T-cell (primary cell): ENCODE data around the gene RGL1. TPM values are rescaled to one million over a fixed set of nuclear protein-coding genes. Genes with fewer than 3 reads are reported as not detected.

Experiments used
- ATAC-seq, 4 experiments: fragments of 200-7000 bp in 3 of 4; fragments of 150-1000 bp in 1 of 4; cut with Tn5 transposase; replicated peaks in 1 of 4; 1 replicate in 3 of 4; 2 replicates in 1 of 4; pipeline ENCODE4 v1.10.0; 2021; ENCODE audit warnings: moderate library complexity in 3 of 4, mild to moderate bottlenecking in 2 of 4, moderate number of reproducible peaks in 1 of 4
- CTCF ChIA-PET, 2 donors: fragments of 300-600 bp; sonication (Branson Sonifier 250); formaldehyde crosslinking; loops; one replicate each; lab custom pipeline; 2022; ENCODE audit warnings: antibody characterized with exemption in 2 of 2; lab: Charles Lee
- POLR2A ChIA-PET, 2 donors: fragments of 300-600 bp; sonication (Branson Sonifier 250); formaldehyde crosslinking; loops; one replicate each; lab custom pipeline; 2022; ENCODE audit warnings: antibody characterized with exemption in 2 of 2; lab: Charles Lee
- DNase-seq, 35 experiments: peaks; one replicate each; pipeline versions ENCODE4 v3.0.0 to v3.0.0-alpha.2; 2013 to 2023
- H3K27ac ChIP-seq: one replicate; pipeline ENCODE4 v1.5.1; 2013; ENCODE audit warnings: low read length
- H3K27me3 ChIP-seq, 2 experiments: replicated peaks in 1 of 2; 1 replicate in 1 of 2; 2 replicates in 1 of 2; pipeline versions ENCODE4 v1.6.1 to v1.7.0; 2013; ENCODE audit warnings: low read length in 1 of 2, mixed read lengths in 1 of 2; ENCODE audit not compliant: control insufficient read depth in 2 of 2, insufficient read depth in 2 of 2; ENCODE audit errors: extremely low read depth in 1 of 2
- H3K36me3 ChIP-seq, 2 donors: 1 replicate in 1 of 2; 2 replicates in 1 of 2; pipeline versions ENCODE4 v1.6.1 to v1.7.0; 2013; ENCODE audit warnings: low read length in 1 of 2; ENCODE audit not compliant: control insufficient read depth in 2 of 2, insufficient read depth in 1 of 2; ENCODE audit errors: extremely low read depth in 1 of 2
- H3K4me1 ChIP-seq, 2 experiments: 1 replicate in 1 of 2; 2 replicates in 1 of 2; pipeline versions ENCODE4 v1.6.1 to v1.7.0; 2013; ENCODE audit warnings: low read length in 2 of 2, mixed read lengths in 1 of 2; ENCODE audit not compliant: insufficient read depth in 2 of 2, control insufficient read depth in 1 of 2; ENCODE audit errors: extremely low read depth in 1 of 2
- H3K4me3 ChIP-seq, 2 donors: 1 replicate in 1 of 2; 2 replicates in 1 of 2; pipeline versions ENCODE4 v1.5.1 to v1.7.0; 2013; ENCODE audit warnings: mild to moderate bottlenecking in 2 of 2, low read length in 1 of 2, moderate library complexity in 1 of 2; ENCODE audit not compliant: control insufficient read depth in 1 of 2; ENCODE audit errors: extremely low read depth in 1 of 2
- H3K9me3 ChIP-seq: 2 replicates; pipeline ENCODE4 v1.7.0; 2013
- H3K27ac Mint-ChIP-seq, 2 donors: one replicate each; pipeline ENCODE4 v1.8.0; 2020 to 2021; ENCODE audit warnings: mild to moderate bottlenecking in 2 of 2, mixed read lengths in 2 of 2
- H3K27me3 Mint-ChIP-seq, 2 donors: one replicate each; pipeline ENCODE4 v1.8.0; 2021 to 2022; ENCODE audit warnings: mixed read lengths in 2 of 2
- H3K36me3 Mint-ChIP-seq: one replicate; pipeline ENCODE4 v1.8.0; 2021; ENCODE audit warnings: mixed read lengths
- H3K4me1 Mint-ChIP-seq, 3 donors: one replicate each; pipeline ENCODE4 v1.8.0; 2020 to 2022; ENCODE audit warnings: mixed read lengths in 3 of 3, mild to moderate bottlenecking in 1 of 3
- H3K4me3 Mint-ChIP-seq, 3 donors: one replicate each; pipeline ENCODE4 v1.8.0; 2020 to 2022; ENCODE audit warnings: mild to moderate bottlenecking in 3 of 3, mixed read lengths in 3 of 3, moderate library complexity in 3 of 3
- H3K9me3 Mint-ChIP-seq, 3 donors: one replicate each; pipeline ENCODE4 v1.8.0; 2020 to 2022; ENCODE audit warnings: mixed read lengths in 3 of 3
- WGBS: methylation state at CpG from one replicate; pipeline ENCODE4 v1.1.5; 2013; ENCODE audit warnings: missing lambda C conversion rate; ENCODE audit not compliant: insufficient coverage; 5-methylcytosine and 5-hydroxymethylcytosine counted together
- total RNA-seq, 35 experiments: library from RNA in 6 of 35; stranded (reverse) in 6 of 35; fragments of 120-200 nt in 1 of 35; gene quantifications; one replicate each; pipeline versions ENCODE4 v1.2.1 to v1.2.4 and lab custom pipeline; 2013 to 2026

RGL1 gene
- total RNA-seq, 5 donors from 2014 or later (not counting 1 experiment from before 2014, with no cell fraction given): 1.7 to 3.3 (median 2.3) TPM

- CTCF ChIA-PET: no interaction called here
- H3K36me3 Mint-ChIP-seq: no peaks in the 10 kb centered on the region
- H3K27ac Mint-ChIP-seq: no peak overlapping the region
These were observed 129.4 kb downstream of the RGL1 start for GRCh38 chr1:183934314-183934713.

GRCh38 chr1:183936009-183936408 lies 131.1 kb downstream of the RGL1 start:
- no peak overlapping the region for H3K27ac ChIP-seq
- no peaks in the 10 kb centered on the region for H3K4me1 ChIP-seq
- Mint-ChIP-seq H3K27me3 (no peaks in the 10 kb centered on the region), H3K36me3 (no peaks in the 10 kb centered on the region), H3K9me3 (no peaks in the 10 kb centered on the region), H3K27ac (no peak overlapping the region), H3K4me3 (no peak overlapping the region), H3K4me1 (no peaks in the 10 kb centered on the region)
- H3K9me3 ChIP-seq: no peaks in the 10 kb centered on the region
- ChIA-PET POLR2A (no interaction called here), CTCF (interaction anchor here (0.7 to 1.0 kb wide), 2 partner anchors 20 to 281 kb away, joined by 3 read pairs; no protein-coding TSS in a partner anchor)
- no peak overlapping the region for H3K4me3 ChIP-seq
- no peaks in the 10 kb centered on the region for H3K36me3 ChIP-seq
- 98% methylated on average over 5 of the region's 7 CpGs for WGBS
- no peaks in the 10 kb centered on the region for H3K27me3 ChIP-seq
- ATAC-seq (no peak), DNase-seq (no peak)

More at GRCh38 chr1:183934314-183934713, 129.4 kb downstream of the RGL1 start:
- no peak for DNase-seq
- WGBS: 80% methylated on average over 4 of the region's 6 CpGs
- no peaks in the 10 kb centered on the region for H3K4me1 ChIP-seq
- H3K27me3 ChIP-seq: no peaks in the 10 kb centered on the region
- Mint-ChIP-seq H3K4me3 (no peak overlapping the region), H3K9me3 (no peaks in the 10 kb centered on the region), H3K27me3 (no peaks in the 10 kb centered on the region), H3K4me1 (no peaks in the 10 kb centered on the region)
- no peaks in the 10 kb centered on the region for H3K36me3 ChIP-seq
- H3K27ac ChIP-seq: no peak overlapping the region
- POLR2A ChIA-PET: no interaction called here
- no peaks in the 10 kb centered on the region for H3K9me3 ChIP-seq
- no peak for ATAC-seq
- H3K4me3 ChIP-seq: no peak overlapping the region

GRCh38 chr1:183936791-183937190 lies 131.9 kb downstream of the RGL1 start:
- Histone ChIP-seq H3K36me3 (no peaks in the 10 kb centered on the region), H3K4me1 (no peaks in the 10 kb centered on the region), H3K4me3 (no peak overlapping the region), H3K9me3 (no peaks in the 10 kb centered on the region), H3K27me3 (no peaks in the 10 kb centered on the region), H3K27ac (no peak overlapping the region)
- Mint-ChIP-seq H3K4me1 (no peaks in the 10 kb centered on the region), H3K27me3 (no peaks in the 10 kb centered on the region), H3K4me3 (no peak overlapping the region), H3K36me3 (no peaks in the 10 kb centered on the region), H3K27ac (no peak overlapping the region), H3K9me3 (no peaks in the 10 kb centered on the region)
- ChIA-PET CTCF (interaction anchor here (0.7 to 0.9 kb wide), 2 partner anchors 17 to 282 kb away, joined by 3 to 4 read pairs; no protein-coding TSS in a partner anchor), POLR2A (no interaction called here)
- DNase-seq: no peak
- no peak for ATAC-seq
- 82% methylated on average over 6 of the region's 7 CpGs for WGBS

GRCh38 chr1:183937611-183938010 lies 132.7 kb downstream of the RGL1 start:
- Histone ChIP-seq H3K36me3 (no peaks in the 10 kb centered on the region), H3K4me1 (no peaks in the 10 kb centered on the region), H3K4me3 (no peak overlapping the region), H3K27me3 (no peaks in the 10 kb centered on the region), H3K27ac (no peak overlapping the region), H3K9me3 (no peaks in the 10 kb centered on the region)
- ATAC-seq (no peak), DNase-seq (no peak)
- H3K4me1 Mint-ChIP-seq: no peaks in the 10 kb centered on the region
- no peak overlapping the region for H3K4me3 Mint-ChIP-seq
- ChIA-PET CTCF (no interaction called here), POLR2A (no interaction called here)
- 92% methylated on average over 2 of the region's 11 CpGs for WGBS
- H3K27ac Mint-ChIP-seq: no peak overlapping the region
- H3K9me3 Mint-ChIP-seq: no peaks in the 10 kb centered on the region
- H3K27me3 Mint-ChIP-seq: no peaks in the 10 kb centered on the region
- H3K36me3 Mint-ChIP-seq: no peaks in the 10 kb centered on the region

- H3K27me3 Mint-ChIP-seq: no peaks in the 10 kb centered on the region
- no peaks in the 10 kb centered on the region for H3K36me3 Mint-ChIP-seq
- no peaks in the 10 kb centered on the region for H3K4me1 Mint-ChIP-seq
- Histone ChIP-seq H3K27ac (no peak overlapping the region), H3K4me1 (no peaks in the 10 kb centered on the region), H3K27me3 (no peaks in the 10 kb centered on the region), H3K36me3 (no peaks in the 10 kb centered on the region), H3K9me3 (no peaks in the 10 kb centered on the region), H3K4me3 (no peak overlapping the region)
- no peaks in the 10 kb centered on the region for H3K9me3 Mint-ChIP-seq
- ATAC-seq (no peak), DNase-seq (no peak)
- ChIA-PET POLR2A (interaction anchor here in 1 of 2 donors (0.7 kb wide), 1 partner anchor 88 kb away, joined by 4 read pairs; no protein-coding TSS in a partner anchor), CTCF (interaction anchor here (0.7 to 1.0 kb wide), 2 partner anchors 42 to 281 kb away, joined by 3 to 4 read pairs; no protein-coding TSS in a partner anchor)
- 84% methylated on average over 4 of the region's 5 CpGs for whole genome bisulfite sequencing
- H3K27ac Mint-ChIP-seq: no peak overlapping the region
- H3K4me3 Mint-ChIP-seq: no peak overlapping the region
These were observed 136.1 kb downstream of the RGL1 start for GRCh38 chr1:183941001-183941400.

GRCh38 chr1:183942933-183943693 lies 138.2 kb downstream of the RGL1 start:
- Histone ChIP-seq H3K27me3 (no peaks in the 10 kb centered on the region), H3K4me3 (no peak overlapping the region), H3K27ac (no peak overlapping the region), H3K4me1 (no peaks in the 10 kb centered on the region), H3K36me3 (no peaks in the 10 kb centered on the region), H3K9me3 (no peaks in the 10 kb centered on the region)
- Mint-ChIP-seq H3K27me3 (no peaks in the 10 kb centered on the region), H3K4me3 (no peak overlapping the region), H3K36me3 (no peaks in the 10 kb centered on the region), H3K27ac (no peak overlapping the region), H3K9me3 (no peaks in the 10 kb centered on the region), H3K4me1 (no peaks in the 10 kb centered on the region)
- POLR2A ChIA-PET: no interaction called here
- ATAC-seq (no peak), DNase-seq (no peak)
- CTCF ChIA-PET: no interaction called here
- 80% methylated on average over 5 of the region's 5 CpGs for WGBS
